HEK293 (cell line): ENCODE results near the gene CELF4.

Experiments
- CTCF ChIA-PET: fragments of 350-600 bp; formaldehyde crosslinking; extraction: SDS; loops from one replicate; lab custom pipeline; 2021; ENCODE audit warnings: antibody characterized with exemption; lab: Yijun Ruan, JAX
- POLR2A ChIA-PET: fragments of 300-600 bp; formaldehyde crosslinking; extraction: SDS; loops from one replicate; lab custom pipeline; 2020; ENCODE audit warnings: antibody characterized with exemption, inconsistent platforms; lab: Yijun Ruan, JAX
- H3K27ac ChIP-seq: fragments of 200-500 bp; sonication (Bioruptor generic); 2 replicates; pipeline ENCODE4 v1.5.1; 2014; ENCODE audit warnings: low read depth, low read length, control low read depth, inconsistent platforms; ENCODE audit errors: extremely low read depth
- H3K36me3 ChIP-seq, 2 experiments: fragments of 200-500 bp in 1 of 2; sonication (Bioruptor generic) in 1 of 2; 1 replicate in 1 of 2; 2 replicates in 1 of 2; pipeline ENCODE4 v1.5.1; 2014 to 2017; ENCODE audit warnings: inconsistent platforms in 2 of 2, low read length in 2 of 2; ENCODE audit not compliant: control insufficient read depth in 2 of 2, insufficient read depth in 1 of 2
- H3K4me1 ChIP-seq: fragments of 200-500 bp; sonication (Bioruptor generic); 2 replicates; pipeline ENCODE4 v1.5.1; 2014; ENCODE audit warnings: mild to moderate bottlenecking, low read length, inconsistent platforms; ENCODE audit not compliant: control insufficient read depth, insufficient read depth
- H3K4me3 ChIP-seq: 2 replicates; pipeline ENCODE4 v1.5.1; 2011; ENCODE audit warnings: low read depth, mild to moderate bottlenecking, control low read depth, low read length, moderate library complexity
- H3K9me3 ChIP-seq: fragments of 200-500 bp; sonication (Bioruptor generic); 2 replicates; pipeline ENCODE4 v1.5.1; 2014; ENCODE audit warnings: low read depth, low read length, inconsistent platforms; ENCODE audit not compliant: control insufficient read depth, insufficient read depth
- BCL11A ChIP-seq: fragments of 450-650 bp; formaldehyde crosslinking; IDR thresholded peaks from 2 replicates; pipeline ENCODE4 v1.5.1; 2016; ENCODE audit warnings: low read depth, missing biosample characterization, missing genetic modification characterization
- EGR2 ChIP-seq: fragments of 450-650 bp; formaldehyde crosslinking; IDR thresholded peaks from 2 replicates; pipeline ENCODE4 v1.5.1; 2016; ENCODE audit warnings: low read depth, missing biosample characterization, missing genetic modification characterization
- GLI4 ChIP-seq: fragments of 450-650 bp; formaldehyde crosslinking; IDR thresholded peaks from 2 replicates; pipeline ENCODE4 v1.5.1; 2016; ENCODE audit warnings: missing biosample characterization, missing genetic modification characterization
- GLIS2 ChIP-seq: fragments of 450-650 bp; formaldehyde crosslinking; IDR thresholded peaks from 2 replicates; pipeline ENCODE4 v1.5.1; 2016; ENCODE audit warnings: missing biosample characterization, missing genetic modification characterization
- RBAK ChIP-seq: fragments of 450-650 bp; formaldehyde crosslinking; IDR thresholded peaks from 2 replicates; pipeline ENCODE4 v1.5.1; 2016; ENCODE audit warnings: missing biosample characterization, missing genetic modification characterization
- SCRT1 ChIP-seq: fragments of 450-650 bp; formaldehyde crosslinking; IDR thresholded peaks from 2 replicates; pipeline ENCODE4 v1.5.1; 2016; ENCODE audit warnings: missing biosample characterization, missing genetic modification characterization, borderline replicate concordance
- SETDB1 ChIP-seq: IDR thresholded peaks from one replicate; pipeline ENCODE4 v1.6.1; 2017; ENCODE audit warnings: mild to moderate bottlenecking, low read length, moderate library complexity, mixed read lengths; ENCODE audit not compliant: insufficient read length
- ZFHX2 ChIP-seq: fragments of 450-650 bp; formaldehyde crosslinking; conservative IDR thresholded peaks from 2 replicates; pipeline ENCODE4 v1.5.1; 2016; ENCODE audit warnings: missing biosample characterization, missing genetic modification characterization
- ZIC2 ChIP-seq: fragments of 450-650 bp; formaldehyde crosslinking; IDR thresholded peaks from 2 replicates; pipeline ENCODE4 v1.5.1; 2016; ENCODE audit warnings: missing biosample characterization, missing genetic modification characterization
- ZNF121 ChIP-seq: fragments of 450-650 bp; formaldehyde crosslinking; IDR thresholded peaks from 2 replicates; pipeline ENCODE4 v1.5.1; 2016; ENCODE audit warnings: missing biosample characterization, missing genetic modification characterization
- ZNF132 ChIP-seq: fragments of 450-650 bp; formaldehyde crosslinking; IDR thresholded peaks from 2 replicates; pipeline ENCODE4 v1.5.1; 2017; ENCODE audit warnings: missing biosample characterization, missing genetic modification characterization, borderline replicate concordance
- ZNF146 ChIP-seq: fragments of 450-650 bp; formaldehyde crosslinking; IDR thresholded peaks from 2 replicates; pipeline ENCODE4 v1.5.1; 2016; ENCODE audit warnings: missing biosample characterization, missing genetic modification characterization
- ZNF221 ChIP-seq: fragments of 450-650 bp; formaldehyde crosslinking; IDR thresholded peaks from 2 replicates; pipeline ENCODE4 v1.5.1; 2017; ENCODE audit warnings: missing biosample characterization, missing genetic modification characterization, borderline replicate concordance
- ZNF266 ChIP-seq: fragments of 450-650 bp; formaldehyde crosslinking; IDR thresholded peaks from 2 replicates; pipeline ENCODE4 v1.5.1; 2016; ENCODE audit warnings: missing biosample characterization, missing genetic modification characterization, low read depth
- ZNF366 ChIP-seq: fragments of 450-650 bp; formaldehyde crosslinking; conservative IDR thresholded peaks from 2 replicates; pipeline ENCODE4 v1.5.1; 2016; ENCODE audit warnings: missing biosample characterization, missing genetic modification characterization
- ZNF423 ChIP-seq: fragments of 450-650 bp; formaldehyde crosslinking; IDR thresholded peaks from 2 replicates; pipeline ENCODE4 v1.5.1; 2016; ENCODE audit warnings: missing biosample characterization, missing genetic modification characterization
- ZNF426 ChIP-seq: fragments of 450-650 bp; formaldehyde crosslinking; IDR thresholded peaks from 2 replicates; pipeline ENCODE4 v1.5.1; 2017; ENCODE audit warnings: missing biosample characterization, missing genetic modification characterization, mild to moderate bottlenecking, inconsistent platforms, moderate library complexity
- ZNF48 ChIP-seq: fragments of 450-650 bp; formaldehyde crosslinking; IDR thresholded peaks from 2 replicates; pipeline ENCODE4 v1.5.1; 2016; ENCODE audit warnings: missing biosample characterization, missing genetic modification characterization
- ZNF660 ChIP-seq: fragments of 450-650 bp; IDR thresholded peaks from 2 replicates; pipeline ENCODE4 v1.5.1; 2018; ENCODE audit warnings: missing biosample characterization, mild to moderate bottlenecking, missing genetic modification characterization
- ZNF677 ChIP-seq: fragments of 450-650 bp; IDR thresholded peaks from 2 replicates; pipeline ENCODE4 v1.5.0; 2018; ENCODE audit warnings: missing biosample characterization, mild to moderate bottlenecking, missing genetic modification characterization, moderate library complexity
- ZNF785 ChIP-seq: fragments of 450-650 bp; formaldehyde crosslinking; IDR thresholded peaks from 2 replicates; pipeline ENCODE4 v1.5.1; 2016; ENCODE audit warnings: missing biosample characterization, missing genetic modification characterization
- ZNF843 ChIP-seq: fragments of 450-650 bp; formaldehyde crosslinking; IDR thresholded peaks from 2 replicates; pipeline ENCODE4 v1.5.1; 2016; ENCODE audit warnings: missing biosample characterization, missing genetic modification characterization
- TF ChIP-seq, protein P1 (sequence below): fragments of 450-650 bp; formaldehyde crosslinking; IDR thresholded peaks from 2 replicates; pipeline ENCODE4 v1.5.1; 2016; ENCODE audit warnings: missing biosample characterization, missing genetic modification characterization, low read depth
- TF ChIP-seq, protein P2 (sequence below): fragments of 450-650 bp; formaldehyde crosslinking; IDR thresholded peaks from 2 replicates; pipeline ENCODE4 v1.5.1; 2017; ENCODE audit warnings: missing biosample characterization, missing genetic modification characterization

The CELF4 gene

DNA sequence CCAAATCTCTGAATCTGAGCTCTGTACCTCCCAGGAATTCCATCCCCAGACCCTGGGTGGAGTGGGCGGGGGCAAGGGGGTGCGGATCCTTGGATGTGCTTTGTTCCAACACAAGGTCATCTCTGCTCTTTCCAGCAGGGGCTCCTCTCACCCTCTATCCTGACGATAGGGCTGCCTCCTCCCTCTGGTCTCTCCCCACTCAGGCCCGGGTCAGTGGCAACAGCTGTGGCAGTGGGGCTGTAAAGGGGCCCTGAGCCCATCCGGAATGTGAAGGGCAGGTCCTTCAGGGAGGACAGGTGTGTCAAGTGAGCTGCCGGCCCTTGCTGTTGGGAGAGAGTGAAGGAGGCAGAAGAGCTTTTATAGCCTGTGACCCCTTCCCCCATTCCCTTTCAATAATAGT is 167.8 kb downstream of the CELF4 start:
- Histone ChIP-seq H3K36me3 (no peaks in the 10 kb centered on the region), H3K4me1 (no peaks in the 10 kb centered on the region), H3K4me3 (no peak overlapping the region), H3K9me3 (no peaks in the 10 kb centered on the region), H3K27ac (no peak overlapping the region)
- CTCF ChIA-PET: no interaction called here
- no peak for TF ChIP-seq GLIS2 (tag by site-specific recombination)
- POLR2A ChIA-PET: no interaction called here

DNA sequence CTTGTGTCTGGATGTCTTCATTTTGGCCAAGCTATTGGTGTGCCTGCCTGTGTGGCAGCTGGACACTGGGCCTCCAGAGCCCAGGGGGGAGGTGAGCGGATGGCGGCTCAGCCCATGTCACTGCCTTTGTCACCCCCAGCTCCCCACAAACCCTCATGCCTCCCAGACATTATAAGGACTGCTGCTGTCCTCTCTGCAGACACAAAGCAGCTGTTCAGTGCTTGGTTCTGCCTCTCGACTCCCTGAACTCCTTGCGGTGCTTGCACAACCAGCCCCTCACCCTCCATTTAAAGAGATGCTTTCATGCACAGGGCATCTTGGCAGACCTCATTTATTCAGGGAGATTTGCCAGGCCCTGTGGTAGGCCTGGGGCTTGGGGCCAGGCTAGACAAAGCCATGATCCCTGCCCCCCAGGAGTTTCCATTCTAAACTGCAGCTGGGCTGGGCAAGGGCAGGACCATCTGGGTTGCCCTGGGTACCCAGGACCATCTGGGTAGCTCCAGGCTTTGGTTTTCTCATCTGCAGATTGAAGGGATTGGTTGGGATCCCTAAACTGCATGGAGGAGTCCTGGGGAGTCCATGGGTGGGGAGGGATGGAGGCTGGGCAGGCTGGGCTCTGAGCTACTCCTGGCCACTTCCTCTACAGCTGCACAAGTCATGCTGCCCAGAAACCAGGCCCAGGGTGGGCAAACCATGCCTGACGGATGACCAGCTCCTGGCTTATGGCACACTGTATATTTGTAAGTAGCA is 168.5 kb downstream of the CELF4 start:
- Histone ChIP-seq H3K36me3 (no peaks in the 10 kb centered on the region), H3K9me3 (no peaks in the 10 kb centered on the region), H3K4me3 (no peak overlapping the region), H3K4me1 (no peaks in the 10 kb centered on the region), H3K27ac (no peak overlapping the region)
- CTCF ChIA-PET: interaction anchor here (0.9 kb wide), 1 partner anchor 11 kb away, joined by 4 read pairs; no protein-coding TSS in a partner anchor
- no peak for TF ChIP-seq RBAK (tag by site-specific recombination)
- TF ChIP-seq ZNF423: no peak
- no peak for TF ChIP-seq ZNF677 (tag by site-specific recombination)
- TF ChIP-seq ZIC2 (tag by site-specific recombination): no peak
- TF ChIP-seq ZNF146 (tag by site-specific recombination): no peak
- POLR2A ChIA-PET: no interaction called here

DNA sequence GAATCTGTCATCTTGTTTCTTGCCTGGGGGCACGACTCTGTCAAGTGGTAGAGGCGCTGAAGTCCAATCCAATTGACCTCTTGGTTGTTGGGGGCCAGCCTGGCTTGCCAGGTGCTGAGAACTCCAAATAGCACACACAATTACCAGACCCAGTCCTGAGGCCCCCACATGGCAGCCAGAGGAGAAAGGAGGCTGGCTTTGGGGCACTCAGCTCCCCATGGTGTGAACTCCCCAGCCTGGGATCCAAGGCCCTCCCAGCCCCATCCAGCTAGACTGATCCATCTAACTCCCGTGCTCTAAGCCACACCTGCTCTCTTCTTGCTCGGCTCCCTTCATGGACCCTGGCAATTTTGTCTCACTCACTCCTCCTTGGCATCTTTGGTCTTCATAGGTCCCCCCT is 170.0 kb downstream of the CELF4 start:
- Histone ChIP-seq H3K4me3 (no peak overlapping the region), H3K27ac (no peak overlapping the region), H3K9me3 (no peaks in the 10 kb centered on the region), H3K4me1 (no peaks in the 10 kb centered on the region), H3K36me3 (no peaks in the 10 kb centered on the region)
- TF ChIP-seq ZNF48 (tag by site-specific recombination): no peak
- TF ChIP-seq ZNF366 (tag by site-specific recombination): no peak
- TF ChIP-seq ZNF221: no peak
- no peak for TF ChIP-seq ZNF785
- ChIA-PET POLR2A (no interaction called here), CTCF (interaction anchor here (0.6 kb wide), 1 partner anchor 184 kb away, joined by 3 read pairs; no protein-coding TSS in a partner anchor)

DNA sequence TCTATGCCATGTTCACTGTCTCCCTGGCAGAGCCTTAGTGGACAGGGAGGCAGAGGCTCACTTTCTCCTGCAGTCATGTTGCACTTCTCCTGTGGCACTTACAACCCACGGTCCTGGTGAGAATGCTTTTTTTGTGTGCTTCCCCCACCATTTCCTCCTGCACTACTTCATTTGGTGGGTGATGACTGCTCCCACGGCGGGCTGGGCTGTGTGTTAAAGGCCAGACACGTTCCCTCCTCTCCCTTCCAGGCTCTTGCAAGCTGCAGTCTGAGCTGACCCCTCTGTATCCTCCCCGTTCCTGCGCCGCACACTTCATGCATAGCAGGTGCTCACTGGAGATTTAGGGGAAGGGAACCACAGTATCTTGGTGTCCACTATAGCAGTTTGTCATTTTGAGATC is 170.5 kb downstream of the CELF4 start:
- no peaks in the 10 kb centered on the region for H3K9me3 ChIP-seq
- no peaks in the 10 kb centered on the region for H3K4me1 ChIP-seq
- H3K36me3 ChIP-seq: no peaks in the 10 kb centered on the region
- H3K27ac ChIP-seq: no peak overlapping the region
- ChIA-PET CTCF (no interaction called here), POLR2A (no interaction called here)
- TF ChIP-seq ZFHX2 (tag by site-specific recombination) (peak; percentile 61), ZNF121 (tag by site-specific recombination) (no peak), EGR2 (tag by site-specific recombination) (peak; percentile 65)
- no peak overlapping the region for H3K4me3 ChIP-seq

DNA sequence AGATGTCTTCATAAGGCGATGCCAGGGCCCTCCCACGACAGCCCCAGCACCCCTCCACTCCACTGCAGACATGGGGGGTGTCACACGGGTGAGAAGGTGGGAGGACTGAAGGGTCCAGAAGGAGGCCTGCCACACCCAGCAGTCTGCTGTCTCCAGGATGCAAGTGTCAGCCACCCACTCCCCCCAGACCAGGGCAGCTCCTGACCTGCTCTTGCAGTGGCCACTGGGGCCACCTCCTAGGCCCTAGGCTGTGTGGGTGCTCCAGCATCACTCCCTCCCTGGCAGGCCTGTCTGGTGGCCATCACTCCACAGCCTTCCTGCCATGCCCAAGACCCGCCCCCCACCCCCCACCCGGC is 171.0 kb downstream of the CELF4 start:
- Histone ChIP-seq H3K9me3 (no peaks in the 10 kb centered on the region), H3K27ac (no peak overlapping the region), H3K4me3 (no peak overlapping the region), H3K36me3 (no peaks in the 10 kb centered on the region), H3K4me1 (no peaks in the 10 kb centered on the region)
- CTCF ChIA-PET: interaction anchor here (0.9 to 1.5 kb wide), 2 partner anchors 80 to 384 kb away, joined by 3 to 7 read pairs; no protein-coding TSS in a partner anchor
- POLR2A ChIA-PET: no interaction called here
- TF ChIP-seq GLI4 (tag by site-specific recombination) (no peak), ZNF132 (tag by site-specific recombination) (no peak), BCL11A (tag by site-specific recombination) (no peak), SETDB1 (no peak), ZNF146 (tag by site-specific recombination) (no peak), ZNF785 (no peak), ZNF266 (tag by site-specific recombination) (no peak), ZNF843 (tag by site-specific recombination) (no peak), ZNF677 (tag by site-specific recombination) (no peak), SCRT1 (tag by site-specific recombination) (no peak), GLIS2 (tag by site-specific recombination) (no peak), ZNF660 (tag by site-specific recombination) (no peak), ZNF426 (no peak)
- TF ChIP-seq, protein P1, sequence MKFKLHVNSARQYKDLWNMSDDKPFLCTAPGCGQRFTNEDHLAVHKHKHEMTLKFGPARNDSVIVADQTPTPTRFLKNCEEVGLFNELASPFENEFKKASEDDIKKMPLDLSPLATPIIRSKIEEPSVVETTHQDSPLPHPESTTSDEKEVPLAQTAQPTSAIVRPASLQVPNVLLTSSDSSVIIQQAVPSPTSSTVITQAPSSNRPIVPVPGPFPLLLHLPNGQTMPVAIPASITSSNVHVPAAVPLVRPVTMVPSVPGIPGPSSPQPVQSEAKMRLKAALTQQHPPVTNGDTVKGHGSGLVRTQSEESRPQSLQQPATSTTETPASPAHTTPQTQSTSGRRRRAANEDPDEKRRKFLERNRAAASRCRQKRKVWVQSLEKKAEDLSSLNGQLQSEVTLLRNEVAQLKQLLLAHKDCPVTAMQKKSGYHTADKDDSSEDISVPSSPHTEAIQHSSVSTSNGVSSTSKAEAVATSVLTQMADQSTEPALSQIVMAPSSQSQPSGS (tag by site-specific recombination): no peak
- TF ChIP-seq, protein P2, sequence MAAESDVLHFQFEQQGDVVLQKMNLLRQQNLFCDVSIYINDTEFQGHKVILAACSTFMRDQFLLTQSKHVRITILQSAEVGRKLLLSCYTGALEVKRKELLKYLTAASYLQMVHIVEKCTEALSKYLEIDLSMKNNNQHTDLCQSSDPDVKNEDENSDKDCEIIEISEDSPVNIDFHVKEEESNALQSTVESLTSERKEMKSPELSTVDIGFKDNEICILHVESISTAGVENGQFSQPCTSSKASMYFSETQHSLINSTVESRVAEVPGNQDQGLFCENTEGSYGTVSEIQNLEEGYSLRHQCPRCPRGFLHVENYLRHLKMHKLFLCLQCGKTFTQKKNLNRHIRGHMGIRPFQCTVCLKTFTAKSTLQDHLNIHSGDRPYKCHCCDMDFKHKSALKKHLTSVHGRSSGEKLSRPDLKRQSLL (tag by site-specific recombination): no peak
